HG03565 (cell line): ENCODE measurements around the gene MUC12.
"Not testable (repeated sequence)": the region's sequence is repeated elsewhere in the genome, so short reads cannot be mapped to it uniquely, and the experiment has no call there.

ENCODE experiments used
- ATAC-seq: cut with Tn5 transposase; IDR thresholded peaks from one replicate; pipeline ENCODE4 v1.9.1; 2021; ENCODE audit warnings: mild to moderate bottlenecking, moderate library complexity; ENCODE audit not compliant: unreplicated experiment

The MUC12 gene

GRCh38 chr7:100969066-100969615 is at the start of gene MUC12:
Gene MUC12, plus strand, starts transcription at chr7:100969565. Its CDS starts 58 bp downstream, at chr7:100969623.
- no peak for ATAC-seq

GRCh38 chr7:100919779-100920437 is 49.5 kb upstream of the MUC12 start:
- not testable (repeated sequence) for ATAC-seq

- no peak for ATAC-seq
These were observed 48.3 kb upstream of the MUC12 start for GRCh38 chr7:100921039-100921438.

- not testable (repeated sequence) for ATAC-seq
These were observed 45.7 kb upstream of the MUC12 start for GRCh38 chr7:100923616-100924015.

GRCh38 chr7:100929808-100930174 is 39.6 kb upstream of the MUC12 start:
- no peak for ATAC-seq

GRCh38 chr7:100933734-100934133 is 35.6 kb upstream of the MUC12 start:
- no peak for ATAC-seq

GRCh38 chr7:100935381-100935780 is 34.0 kb upstream of the MUC12 start:
- not testable (repeated sequence) for ATAC-seq

GRCh38 chr7:100936167-100936566 is 33.2 kb upstream of the MUC12 start:
- not testable (repeated sequence) for ATAC-seq

- no peak for ATAC-seq
These were observed 27.2 kb upstream of the MUC12 start for GRCh38 chr7:100942045-100942774.

GRCh38 chr7:100943693-100944092 is 25.7 kb upstream of the MUC12 start:
- ATAC-seq: no peak

GRCh38 chr7:100944138-100944537 is 25.2 kb upstream of the MUC12 start:
- no peak for ATAC-seq

GRCh38 chr7:100946111-100946510 is 23.3 kb upstream of the MUC12 start:
- ATAC-seq: no peak

GRCh38 chr7:100946766-100947365 is 22.5 kb upstream of the MUC12 start:
- no peak for ATAC-seq

- ATAC-seq: no peak
These were observed 21.6 kb upstream of the MUC12 start for GRCh38 chr7:100947792-100948191.

- ATAC-seq: no peak
These were observed 20.0 kb upstream of the MUC12 start, which contains the start of gene MUC3A for GRCh38 chr7:100949227-100949932. Gene MUC3A, plus strand, starts transcription at chr7:100949534. Its CDS starts 91 bp downstream, at chr7:100949625.

- ATAC-seq: no peak
These were observed 19.4 kb upstream of the MUC12 start for GRCh38 chr7:100949933-100950443.

- no peak for ATAC-seq
These were observed 18.2 kb upstream of the MUC12 start for GRCh38 chr7:100951172-100951571.

GRCh38 chr7:100951888-100952560 is 17.3 kb upstream of the MUC12 start:
- ATAC-seq: no peak

GRCh38 chr7:100952641-100953040 is 16.7 kb upstream of the MUC12 start:
- no peak for ATAC-seq

- ATAC-seq: no peak
These were observed 11.4 kb upstream of the MUC12 start for GRCh38 chr7:100957832-100958421.
